Karpas-422 (cell line): ENCODE results near the gene KLF7. TPM values are rescaled to one million over a fixed set of nuclear protein-coding genes. Genes with fewer than 3 reads are reported as not detected.

Experiments used
- DNase-seq: peaks from one replicate; pipeline ENCODE4 v3.0.0-alpha.2; 2015
- H2AFZ ChIP-seq: fragments of 200-600 bp; sonication (generic); 2 replicates; pipeline ENCODE4 v1.6.1; 2014; ENCODE audit warnings: antibody characterized with exemption, low read length, mixed read lengths
- H3K27ac ChIP-seq: fragments of 200-600 bp; sonication (generic); 2 replicates; pipeline ENCODE4 v1.5.1; 2014; ENCODE audit warnings: mild to moderate bottlenecking, low read length, moderate library complexity
- H3K27me3 ChIP-seq: fragments of 200-600 bp; sonication (generic); 2 replicates; pipeline ENCODE4 v1.6.1; 2014; ENCODE audit warnings: low read length, mixed read lengths
- H3K36me3 ChIP-seq: fragments of 200-600 bp; sonication (generic); 2 replicates; pipeline ENCODE4 v1.6.1; 2014; ENCODE audit warnings: low read length, mixed read lengths; ENCODE audit not compliant: insufficient read depth
- H3K4me1 ChIP-seq: fragments of 200-600 bp; sonication (generic); 2 replicates; pipeline ENCODE4 v1.6.1; 2014; ENCODE audit warnings: mild to moderate bottlenecking, low read length, mixed read lengths
- H3K4me2 ChIP-seq: fragments of 200-600 bp; sonication (generic); 2 replicates; pipeline ENCODE4 v1.6.1; 2014; ENCODE audit warnings: low read length, low read depth, mild to moderate bottlenecking; ENCODE audit not compliant: poor library complexity, severe bottlenecking
- H3K4me3 ChIP-seq: fragments of 200-600 bp; sonication (generic); 2 replicates; pipeline ENCODE4 v1.5.1; 2014; ENCODE audit warnings: mild to moderate bottlenecking, antibody characterized with exemption, low read length, mixed read lengths
- H3K79me2 ChIP-seq: fragments of 200-600 bp; sonication (generic); 2 replicates; pipeline ENCODE4 v1.6.1; 2014; ENCODE audit warnings: mild to moderate bottlenecking, low read length, mixed read lengths
- H3K9ac ChIP-seq: fragments of 200-600 bp; sonication (generic); 2 replicates; pipeline ENCODE4 v1.6.0; 2014; ENCODE audit warnings: low read length
- H3K9me2 ChIP-seq: fragments of 200-600 bp; sonication (generic), shearing (Covaris generic); replicated peaks from 2 replicates; pipeline ENCODE4 v1.6.0; 2014; ENCODE audit warnings: mild to moderate bottlenecking, low read length, moderate library complexity; ENCODE audit not compliant: insufficient read depth
- H3K9me3 ChIP-seq: fragments of 300-700, 200-600 bp; sonication (generic); 2 replicates; pipeline ENCODE4 v1.6.1; 2014; ENCODE audit warnings: low read length, mixed read lengths
- H4K20me1 ChIP-seq: fragments of 200-600 bp; sonication (generic); 2 replicates; pipeline ENCODE4 v1.6.1; 2014; ENCODE audit warnings: mild to moderate bottlenecking, antibody characterized with exemption, low read length, low read depth; ENCODE audit not compliant: insufficient read depth
- total RNA-seq: library from RNA; depleted of rRNA; stranded (reverse); fragments of >200 nt; shearing (Covaris generic); gene quantifications from 2 replicates; pipeline ENCODE4 v1.2.3, GENCODE V29; 2014; ENCODE audit warnings: low replicate concordance

Gene KLF7
- total RNA-seq, 1 experiment from 2014 or later = 8.8 TPM

DNA sequence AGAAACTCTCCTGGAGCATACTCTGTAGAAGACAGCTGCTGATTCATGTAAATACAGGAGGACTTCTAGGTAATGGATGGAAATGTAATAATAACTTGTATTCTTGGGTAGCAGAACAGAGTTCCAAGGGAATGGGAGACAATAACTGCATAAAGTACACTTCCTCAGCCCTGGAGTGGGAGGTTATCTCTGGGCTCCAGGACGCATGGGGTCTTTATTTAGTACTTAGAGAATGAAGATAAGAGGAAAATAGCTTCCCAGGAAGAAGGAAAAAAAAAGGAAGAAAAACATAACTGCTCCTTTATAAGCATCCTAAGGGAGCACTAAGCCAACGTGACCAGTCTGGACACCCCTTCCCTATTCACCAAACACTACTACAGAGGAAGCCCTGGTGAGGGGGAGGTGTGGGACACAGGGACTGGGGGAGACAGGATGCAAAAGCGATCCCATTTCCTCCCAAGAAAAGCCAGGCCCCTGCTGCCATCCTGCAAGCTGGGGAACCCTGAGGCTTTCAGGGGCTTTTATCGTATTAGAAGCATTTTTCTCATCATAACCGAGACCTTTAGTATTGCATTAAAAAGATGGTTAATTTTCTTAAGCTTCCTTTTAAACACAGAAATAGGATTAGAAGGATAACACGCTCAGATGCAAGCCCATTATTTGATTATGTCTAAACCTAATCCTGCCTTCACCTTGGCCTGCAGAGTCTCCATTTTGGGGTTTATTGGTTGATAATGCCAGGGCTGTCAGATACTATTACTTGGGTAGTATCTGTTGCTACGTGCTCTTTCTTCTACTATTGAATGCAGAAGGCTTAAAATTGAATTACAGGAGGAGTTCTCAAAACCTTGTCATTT is 78.5 kb downstream of the KLF7 start:
- Histone ChIP-seq H3K36me3 (no peaks in the 10 kb centered on the region), H3K9me3 (no peaks in the 10 kb centered on the region), H3K27ac (no peak overlapping the region), H3K4me2 (no peak overlapping the region), H3K4me3 (no peak overlapping the region), H2AFZ (no peak overlapping the region), H3K4me1 (no peaks in the 10 kb centered on the region), H3K9ac (no peak overlapping the region), H3K79me2 (no peaks in the 10 kb centered on the region), H4K20me1 (no peaks in the 10 kb centered on the region), H3K27me3 (no peaks in the 10 kb centered on the region), H3K9me2 (no peaks in the 10 kb centered on the region)
- no peak for DNase-seq

DNA sequence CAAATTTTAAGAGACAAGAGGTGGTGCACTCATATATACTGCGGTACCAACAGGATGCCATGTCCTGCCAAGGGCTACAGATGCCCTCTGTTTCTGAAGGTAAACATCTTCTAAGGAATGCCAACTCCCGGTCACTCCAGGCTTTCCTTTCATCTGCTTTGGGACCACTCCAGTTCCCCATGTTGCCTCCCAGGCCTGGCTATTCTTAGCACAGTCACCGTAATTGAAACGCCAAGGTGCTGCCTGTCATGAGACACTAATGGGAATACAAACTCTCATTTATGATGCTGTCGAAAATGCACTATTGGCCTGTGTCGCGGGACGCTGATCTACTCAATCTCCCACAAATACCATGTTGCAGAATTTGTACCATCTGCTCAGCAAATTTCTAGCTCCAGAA is 79.6 kb downstream of the KLF7 start:
- H3K4me1 ChIP-seq = no peaks in the 10 kb centered on the region
- H3K27ac ChIP-seq = no peak overlapping the region
- DNase-seq = no peak
- no peaks in the 10 kb centered on the region for H3K9me2 ChIP-seq
- no peak overlapping the region for H3K4me2 ChIP-seq
- H3K79me2 ChIP-seq = no peaks in the 10 kb centered on the region
- H3K27me3 ChIP-seq = no peaks in the 10 kb centered on the region
- no peak overlapping the region for H2AFZ ChIP-seq
- H3K9me3 ChIP-seq = no peaks in the 10 kb centered on the region
- H3K4me3 ChIP-seq = no peak overlapping the region
- H3K36me3 ChIP-seq = no peaks in the 10 kb centered on the region
- H3K9ac ChIP-seq = no peak overlapping the region
- H4K20me1 ChIP-seq = no peaks in the 10 kb centered on the region

DNA sequence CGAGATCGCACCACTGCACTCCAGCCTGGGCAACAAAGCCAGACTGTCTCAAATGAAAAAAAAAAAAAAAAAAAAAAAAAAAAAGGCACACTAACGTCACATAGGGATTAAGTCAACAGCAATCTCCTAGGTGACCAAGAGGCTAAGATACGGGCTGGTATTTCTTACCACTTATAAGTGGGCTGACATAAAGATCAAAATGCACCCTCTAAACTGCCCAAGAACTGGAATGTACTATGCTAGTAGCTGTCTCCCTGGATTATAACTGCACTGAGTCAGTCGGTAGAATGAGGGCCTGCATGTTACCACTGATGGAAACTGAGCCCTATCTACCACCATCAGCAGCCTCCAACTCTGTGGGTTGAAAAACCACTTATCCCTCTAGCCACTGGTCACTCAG is 80.6 kb downstream of the KLF7 start:
- H3K36me3 ChIP-seq = no peaks in the 10 kb centered on the region
- no peaks in the 10 kb centered on the region for H3K9me3 ChIP-seq
- no peaks in the 10 kb centered on the region for H3K27me3 ChIP-seq
- H2AFZ ChIP-seq = no peak overlapping the region
- H3K79me2 ChIP-seq = no peaks in the 10 kb centered on the region
- H3K9ac ChIP-seq = no peak overlapping the region
- H4K20me1 ChIP-seq = no peaks in the 10 kb centered on the region
- H3K4me3 ChIP-seq = no peak overlapping the region
- H3K9me2 ChIP-seq = no peaks in the 10 kb centered on the region
- DNase-seq = no peak
- H3K4me2 ChIP-seq = no peak overlapping the region
- no peak overlapping the region for H3K27ac ChIP-seq
- no peaks in the 10 kb centered on the region for H3K4me1 ChIP-seq

DNA sequence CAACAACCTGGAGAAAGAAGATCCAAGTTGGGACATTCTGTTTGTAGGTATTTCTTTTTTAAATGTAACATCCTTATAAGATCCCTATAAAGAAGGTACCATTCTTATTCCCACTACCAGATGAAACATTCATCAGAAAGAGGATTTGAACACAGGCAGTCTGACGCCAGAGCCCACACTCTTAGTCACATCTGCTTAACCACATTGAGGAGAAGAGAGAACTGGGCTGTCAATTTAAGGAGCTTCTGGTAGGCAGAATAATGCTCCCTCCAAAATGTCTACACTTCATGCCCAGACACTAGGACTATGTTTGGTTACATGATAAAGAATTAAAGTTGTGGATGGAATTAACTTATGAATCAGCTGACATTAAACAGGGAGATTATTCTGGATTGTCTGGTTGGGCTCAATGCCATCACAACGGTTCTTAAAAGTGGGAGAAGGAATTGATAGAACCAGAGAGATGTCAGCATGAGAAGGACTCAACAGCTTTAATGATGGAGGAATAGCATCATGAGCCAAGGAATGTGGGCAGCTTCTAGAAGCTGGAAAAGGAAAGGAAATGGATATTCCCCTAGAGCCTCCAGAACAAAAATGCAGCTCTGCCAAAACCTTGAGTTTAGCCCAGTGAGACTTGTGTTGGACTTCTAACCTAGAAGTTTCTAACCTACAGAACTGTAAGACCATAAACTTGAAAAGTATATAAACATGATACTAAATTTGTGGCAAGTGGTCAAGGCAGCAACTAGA is 82.2 kb downstream of the KLF7 start:
- Histone ChIP-seq H3K9me3 (no peaks in the 10 kb centered on the region), H3K9me2 (no peaks in the 10 kb centered on the region), H3K27me3 (no peaks in the 10 kb centered on the region), H3K9ac (no peak overlapping the region), H3K4me3 (no peak overlapping the region), H3K4me1 (no peaks in the 10 kb centered on the region), H2AFZ (no peak overlapping the region), H3K4me2 (no peak overlapping the region), H3K36me3 (no peaks in the 10 kb centered on the region), H3K27ac (no peak overlapping the region), H4K20me1 (no peaks in the 10 kb centered on the region), H3K79me2 (no peaks in the 10 kb centered on the region)
- DNase-seq = no peak

DNA sequence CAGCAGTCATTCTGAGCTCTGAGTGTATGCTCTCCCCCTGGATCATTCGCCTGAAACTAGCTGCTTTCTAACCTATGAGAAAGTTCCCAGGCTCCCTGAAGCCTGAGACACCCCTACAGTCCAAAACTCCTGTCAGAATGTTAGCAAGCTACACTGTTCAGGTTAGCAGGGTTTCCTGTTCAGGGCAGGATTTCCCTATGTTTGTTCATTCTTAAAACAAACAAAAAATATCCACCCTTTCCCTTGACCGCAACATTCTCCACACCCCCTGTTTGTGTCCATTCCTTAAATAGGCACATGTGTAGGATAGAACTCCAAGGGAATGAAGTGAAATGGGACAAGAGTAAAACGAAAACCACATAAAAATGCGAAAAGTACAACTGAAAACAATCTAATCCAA is 83.1 kb downstream of the KLF7 start:
- Histone ChIP-seq H3K9me2 (no peaks in the 10 kb centered on the region), H3K4me1 (peaks cover 4% of the 10 kb centered on the region; the same call in 1 of the 2 replicates), H3K9ac (no peak overlapping the region), H2AFZ (no peak overlapping the region), H4K20me1 (no peaks in the 10 kb centered on the region), H3K4me3 (no peak overlapping the region), H3K4me2 (no peak overlapping the region), H3K27ac (no peak overlapping the region), H3K9me3 (no peaks in the 10 kb centered on the region), H3K36me3 (no peaks in the 10 kb centered on the region), H3K79me2 (no peaks in the 10 kb centered on the region), H3K27me3 (no peaks in the 10 kb centered on the region)
- no peak for DNase-seq

DNA sequence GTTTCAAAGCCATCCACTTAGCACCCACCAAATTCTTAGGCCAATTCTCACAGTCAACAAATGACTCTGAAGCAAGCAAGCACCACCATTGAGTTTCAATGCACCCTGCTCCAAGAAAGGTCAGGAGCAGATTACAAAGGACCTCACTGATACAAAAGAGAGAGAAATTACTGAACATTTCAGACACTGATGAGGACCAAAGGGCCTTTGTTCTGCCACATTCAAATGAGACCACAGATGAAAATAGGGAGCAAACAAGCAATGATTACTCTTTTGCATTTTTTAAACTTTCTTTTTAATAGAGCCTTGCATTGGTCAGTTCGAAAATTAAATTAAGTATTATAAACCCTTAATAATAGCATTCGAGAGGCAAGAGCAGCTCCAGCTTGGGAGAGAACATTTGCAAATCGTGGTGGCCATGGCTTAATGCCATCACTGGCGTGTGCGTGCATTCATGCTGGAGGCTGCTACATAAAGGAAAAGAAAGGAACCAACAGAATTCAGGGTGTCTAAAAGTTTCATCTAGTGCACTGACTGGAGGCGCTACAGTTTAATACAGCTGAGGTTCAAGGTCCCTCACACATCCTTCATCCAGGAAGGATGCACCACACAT is 87.5 kb downstream of the KLF7 start:
- H3K27ac ChIP-seq = no peak overlapping the region
- H3K4me1 ChIP-seq = peaks cover 30% of the 10 kb centered on the region
- no peak overlapping the region for H3K9ac ChIP-seq
- no peaks in the 10 kb centered on the region for H4K20me1 ChIP-seq
- H3K27me3 ChIP-seq = no peaks in the 10 kb centered on the region
- no peaks in the 10 kb centered on the region for H3K36me3 ChIP-seq
- H3K9me2 ChIP-seq = no peaks in the 10 kb centered on the region
- no peak overlapping the region for H3K4me2 ChIP-seq
- no peaks in the 10 kb centered on the region for H3K79me2 ChIP-seq
- no peak overlapping the region for H2AFZ ChIP-seq
- H3K4me3 ChIP-seq = no peak overlapping the region
- H3K9me3 ChIP-seq = no peaks in the 10 kb centered on the region
- no peak for DNase-seq

DNA sequence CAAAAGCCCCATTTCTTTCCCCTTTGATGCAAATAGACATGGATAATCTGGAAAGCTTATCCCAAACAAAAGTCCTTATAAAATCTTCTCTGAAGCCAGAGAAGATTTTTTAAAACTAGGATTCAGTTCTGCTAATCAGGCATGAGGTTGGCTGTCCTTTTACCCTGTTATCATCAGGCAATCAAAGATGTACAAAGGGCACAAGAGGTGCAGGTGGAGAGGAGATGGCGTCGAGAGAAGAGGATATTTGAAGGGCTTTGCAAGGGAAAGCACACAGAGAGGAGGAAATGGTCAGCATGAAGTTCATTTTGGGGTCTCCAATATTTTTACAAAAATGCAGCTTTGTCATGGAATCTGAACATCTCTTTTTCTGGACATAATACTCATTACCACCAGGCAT is 88.5 kb downstream of the KLF7 start:
- H3K79me2 ChIP-seq = no peaks in the 10 kb centered on the region
- no peaks in the 10 kb centered on the region for H4K20me1 ChIP-seq
- H3K4me1 ChIP-seq = peaks cover 40% of the 10 kb centered on the region
- no peak overlapping the region for H3K4me3 ChIP-seq
- no peak overlapping the region for H2AFZ ChIP-seq
- no peak overlapping the region for H3K4me2 ChIP-seq
- H3K9me3 ChIP-seq = no peaks in the 10 kb centered on the region
- no peaks in the 10 kb centered on the region for H3K9me2 ChIP-seq
- H3K27ac ChIP-seq = no peak overlapping the region
- H3K9ac ChIP-seq = no peak overlapping the region
- no peaks in the 10 kb centered on the region for H3K36me3 ChIP-seq
- DNase-seq = no peak
- H3K27me3 ChIP-seq = no peaks in the 10 kb centered on the region

DNA sequence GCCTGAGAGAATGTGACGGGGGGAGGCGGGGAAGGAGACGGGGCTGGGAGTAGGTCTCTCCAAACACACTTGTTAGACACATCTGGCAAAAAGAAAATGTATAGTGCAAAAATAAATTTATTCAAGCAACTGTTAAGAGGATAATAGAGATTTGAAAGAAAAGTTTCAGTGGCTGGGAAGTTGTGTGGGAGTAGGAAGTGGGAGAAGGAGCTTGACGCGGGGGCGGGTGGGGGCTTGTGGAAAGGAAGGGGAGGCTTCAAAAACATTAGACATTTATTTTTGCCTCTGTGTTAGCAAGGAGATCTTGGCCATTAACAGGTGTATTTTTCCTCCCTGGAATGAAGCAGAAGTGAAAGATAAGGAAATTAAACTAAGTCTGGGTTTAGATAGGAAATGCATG is 90.3 kb downstream of the KLF7 start:
- H3K4me2 ChIP-seq = no peak overlapping the region
- H3K4me3 ChIP-seq = no peak overlapping the region
- H3K27me3 ChIP-seq = no peaks in the 10 kb centered on the region
- H3K9me2 ChIP-seq = no peaks in the 10 kb centered on the region
- no peaks in the 10 kb centered on the region for H3K36me3 ChIP-seq
- peaks cover 49% of the 10 kb centered on the region for H3K4me1 ChIP-seq
- no peaks in the 10 kb centered on the region for H3K79me2 ChIP-seq
- H3K9ac ChIP-seq = no peak overlapping the region
- no peak overlapping the region for H2AFZ ChIP-seq
- no peak for DNase-seq
- H4K20me1 ChIP-seq = no peaks in the 10 kb centered on the region
- no peaks in the 10 kb centered on the region for H3K9me3 ChIP-seq
- no peak overlapping the region for H3K27ac ChIP-seq
